ENCODE results near the gene ADISSP. TPM values are rescaled to one million over a fixed set of nuclear protein-coding genes. Genes with fewer than 3 reads are reported as not detected.
A peak's percentile ranks its signal among the peaks of the same experiment; 100 is the strongest.

ADISSP gene
- total RNA-seq, 5 donors from 2014 or later (not counting 1 experiment from before 2014, with no cell fraction given): 16.2 to 28.7 (median 22.6) TPM

- Mint-ChIP-seq H3K27ac (no peak overlapping the region), H3K36me3 (peaks cover 11% of the 10 kb centered on the region), H3K27me3 (no peaks in the 10 kb centered on the region), H3K9me3 (no peaks in the 10 kb centered on the region), H3K4me1 (peaks cover 6 to 16% (median 14%) of the 10 kb centered on the region in 3 donors), H3K4me3 (no peak overlapping the region)
- Histone ChIP-seq H3K27ac (ENCODE audit: low read length) (no peak overlapping the region), H3K36me3 (ENCODE audit: control insufficient read depth in 2 of 2, extremely low read depth in 1 of 2, insufficient read depth in 1 of 2, low read length in 1 of 2) (peaks cover 4 to 14% of the 10 kb centered on the region in 2 donors), H3K27me3 (replicated peaks in 1 of 2; ENCODE audit: control insufficient read depth in 2 of 2, extremely low read depth in 1 of 2, insufficient read depth in 2 of 2, low read length in 1 of 2) (peaks cover 0 to 9% of the 10 kb centered on the region in 2 experiments), H3K9me3 (no peaks in the 10 kb centered on the region), H3K4me3 (ENCODE audit: control insufficient read depth in 1 of 2, extremely low read depth in 1 of 2, low read length in 1 of 2) (no peak overlapping the region), H3K4me1 (ENCODE audit: control insufficient read depth in 1 of 2, extremely low read depth in 1 of 2, insufficient read depth in 2 of 2, low read length in 2 of 2) (no peaks in the 10 kb centered on the region)
- DNase-seq: no peak
- WGBS (ENCODE audit: insufficient coverage): 83% methylated on average over 1 of the region's 7 CpGs
- ChIA-PET CTCF (interaction anchor here in 1 of 2 donors (0.7 kb wide), 1 partner anchor 99 kb away, joined by 3 read pairs; no protein-coding TSS in a partner anchor), POLR2A (interaction anchor here in 1 of 2 donors (0.6 kb wide), 1 partner anchor 124 kb away, joined by 4 read pairs; no protein-coding TSS in a partner anchor)
- ATAC-seq (replicated peaks in 1 of 4): no peak
Measured at GRCh38 chr20:3755269-3755668, 12.3 kb downstream of the ADISSP start.

- peaks cover 6 to 16% (median 14%) of the 10 kb centered on the region in 3 donors for H3K4me1 Mint-ChIP-seq
- H3K9me3 Mint-ChIP-seq: no peaks in the 10 kb centered on the region
- H3K27ac ChIP-seq (ENCODE audit: low read length): no peak overlapping the region
- no peak overlapping the region for H3K27ac Mint-ChIP-seq
- H3K27me3 Mint-ChIP-seq: peaks cover 0 to 2% of the 10 kb centered on the region in 2 donors
- no peak overlapping the region for H3K4me3 ChIP-seq (ENCODE audit: control insufficient read depth in 1 of 2, extremely low read depth in 1 of 2, low read length in 1 of 2)
- no peak for ATAC-seq (replicated peaks in 1 of 4)
- no peak for DNase-seq
- H3K27me3 ChIP-seq (replicated peaks in 1 of 2; ENCODE audit: control insufficient read depth in 2 of 2, extremely low read depth in 1 of 2, insufficient read depth in 2 of 2, low read length in 1 of 2): peaks cover 0 to 17% of the 10 kb centered on the region in 2 experiments
- H3K4me3 Mint-ChIP-seq: no peak overlapping the region
- H3K36me3 ChIP-seq (ENCODE audit: control insufficient read depth in 2 of 2, extremely low read depth in 1 of 2, insufficient read depth in 1 of 2, low read length in 1 of 2): peaks cover 4 to 14% of the 10 kb centered on the region in 2 donors
- H3K36me3 Mint-ChIP-seq: peaks cover 11% of the 10 kb centered on the region
- H3K9me3 ChIP-seq: no peaks in the 10 kb centered on the region
- ChIA-PET CTCF (interaction anchor here in 1 of 2 donors (0.8 kb wide), 1 partner anchor 14 kb away, joined by 3 read pairs; no protein-coding TSS in a partner anchor), POLR2A (interaction anchor here in 1 of 2 donors (0.7 kb wide), 1 partner anchor 1067 kb away, joined by 3 read pairs; no protein-coding TSS in a partner anchor)
- WGBS (ENCODE audit: insufficient coverage): 96% methylated on average over 15 of the region's 16 CpGs
- no peaks in the 10 kb centered on the region for H3K4me1 ChIP-seq (ENCODE audit: control insufficient read depth in 1 of 2, extremely low read depth in 1 of 2, insufficient read depth in 2 of 2, low read length in 2 of 2)
Measured at GRCh38 chr20:3754276-3754630, 13.3 kb downstream of the ADISSP start.

DNA sequence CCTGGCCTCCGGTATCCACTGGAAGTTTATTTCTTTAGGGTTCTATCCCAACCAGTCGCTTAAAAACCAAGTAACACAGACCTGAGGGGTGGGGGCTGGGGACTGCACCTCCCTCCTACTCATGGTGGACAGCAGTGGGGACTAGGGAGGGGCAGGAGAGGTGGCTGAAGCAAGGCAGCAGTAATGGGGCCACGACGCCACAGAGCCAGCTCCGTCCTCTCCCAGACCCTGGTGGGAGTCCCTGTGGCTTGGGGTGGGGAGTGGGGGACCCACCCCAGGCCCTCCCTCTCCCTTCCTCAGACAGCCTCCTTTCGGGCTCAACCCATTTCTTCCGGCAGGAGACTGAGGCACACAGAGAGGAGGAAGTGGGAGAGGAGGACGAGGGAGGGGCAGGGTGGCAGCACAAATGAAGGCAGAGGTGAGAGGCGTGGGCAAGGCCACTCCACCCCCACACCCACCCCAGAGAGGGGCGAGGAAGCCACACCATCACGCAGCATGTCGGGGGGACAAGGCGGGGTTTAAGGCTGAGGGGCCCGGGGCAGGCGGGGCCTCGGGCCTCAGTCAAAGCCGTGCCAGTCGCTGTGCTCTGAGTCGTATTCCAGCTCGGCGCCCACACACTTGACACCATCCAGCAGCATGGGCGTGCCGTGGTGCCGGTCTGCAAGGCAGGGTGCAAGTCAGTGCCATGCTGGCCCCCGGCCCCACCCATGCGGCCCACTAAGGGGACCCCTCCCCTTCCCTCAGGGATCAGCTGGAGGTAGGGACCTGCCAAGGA, 13.9 kb downstream of the ADISSP start:
- Histone ChIP-seq H3K27me3 (replicated peaks in 1 of 2; ENCODE audit: control insufficient read depth in 2 of 2, extremely low read depth in 1 of 2, insufficient read depth in 2 of 2, low read length in 1 of 2) (peaks cover 0 to 23% of the 10 kb centered on the region in 2 experiments), H3K4me3 (ENCODE audit: control insufficient read depth in 1 of 2, extremely low read depth in 1 of 2, low read length in 1 of 2) (no peak overlapping the region), H3K36me3 (ENCODE audit: control insufficient read depth in 2 of 2, extremely low read depth in 1 of 2, insufficient read depth in 1 of 2, low read length in 1 of 2) (peaks cover 4 to 14% of the 10 kb centered on the region in 2 donors), H3K9me3 (no peaks in the 10 kb centered on the region), H3K27ac (ENCODE audit: low read length) (no peak overlapping the region), H3K4me1 (ENCODE audit: control insufficient read depth in 1 of 2, extremely low read depth in 1 of 2, insufficient read depth in 2 of 2, low read length in 2 of 2) (no peaks in the 10 kb centered on the region)
- POLR2A ChIA-PET: no interaction called here
- Mint-ChIP-seq H3K4me1 (peaks cover 6 to 16% (median 14%) of the 10 kb centered on the region in 3 donors), H3K4me3 (no peak overlapping the region), H3K27ac (no peak overlapping the region), H3K27me3 (peaks cover 0 to 5% of the 10 kb centered on the region in 2 donors), H3K9me3 (no peaks in the 10 kb centered on the region), H3K36me3 (peaks cover 11% of the 10 kb centered on the region)
- WGBS (ENCODE audit: insufficient coverage): 94% methylated on average over 16 of the region's 26 CpGs
- CTCF ChIA-PET: interaction anchor here (0.8 to 1.5 kb wide), 4 partner anchors 14 to 102 kb away, joined by 3 to 6 read pairs (median 4); no protein-coding TSS in a partner anchor
- ATAC-seq (replicated peaks in 1 of 4): no peak
- DNase-seq: no peak

DNA sequence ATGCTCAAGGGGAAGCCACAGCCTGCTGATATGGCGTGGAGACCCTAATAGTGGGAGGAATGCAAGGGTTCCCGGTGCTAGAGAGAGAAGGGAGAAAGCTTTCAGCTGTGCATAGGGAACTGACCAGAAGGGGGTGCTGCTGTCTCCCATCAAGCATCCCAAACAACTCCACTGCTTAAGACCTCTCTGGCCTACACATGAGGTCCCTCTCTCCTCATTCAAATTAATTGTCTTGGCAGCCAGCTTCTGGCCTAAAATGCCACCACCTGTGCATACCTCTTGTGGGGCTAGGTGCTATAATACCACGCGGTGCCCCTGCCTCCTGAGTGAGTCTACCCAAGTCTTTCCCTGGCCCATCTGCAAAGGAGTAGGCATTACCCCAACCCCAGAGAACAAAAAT, 14.5 kb downstream of the ADISSP start:
- Mint-ChIP-seq H3K4me3 (peak overlapping the region in 1 of 3 donors; percentile 80), H3K4me1 (peaks cover 6 to 16% (median 14%) of the 10 kb centered on the region in 3 donors), H3K9me3 (no peaks in the 10 kb centered on the region), H3K27ac (peak overlapping the region; percentile 36 to 48), H3K36me3 (peaks cover 8% of the 10 kb centered on the region), H3K27me3 (peaks cover 0 to 6% of the 10 kb centered on the region in 2 donors)
- H3K9me3 ChIP-seq: no peaks in the 10 kb centered on the region
- ChIA-PET POLR2A (no interaction called here), CTCF (interaction anchor here (0.5 to 1.5 kb wide), 6 partner anchors 13 to 332 kb away, joined by 3 to 6 read pairs (median 4); no protein-coding TSS in a partner anchor)
- H3K4me1 ChIP-seq (ENCODE audit: control insufficient read depth in 1 of 2, extremely low read depth in 1 of 2, insufficient read depth in 2 of 2, low read length in 2 of 2): no peaks in the 10 kb centered on the region
- no CpG with 5 or more reads among the region's 4 CpGs for WGBS (ENCODE audit: insufficient coverage)
- peak in 32 of 35 experiments; percentile 29 to 82 (median 54) for DNase-seq
- peak; percentile 66 to 76 (median 66) for ATAC-seq (replicated peaks in 1 of 4)
- H3K27ac ChIP-seq (ENCODE audit: low read length): no peak overlapping the region
- peaks cover 0 to 29% of the 10 kb centered on the region in 2 experiments for H3K27me3 ChIP-seq (replicated peaks in 1 of 2; ENCODE audit: control insufficient read depth in 2 of 2, extremely low read depth in 1 of 2, insufficient read depth in 2 of 2, low read length in 1 of 2)
- H3K4me3 ChIP-seq (ENCODE audit: control insufficient read depth in 1 of 2, extremely low read depth in 1 of 2, low read length in 1 of 2): no peak overlapping the region
- peaks cover 4 to 12% of the 10 kb centered on the region in 2 donors for H3K36me3 ChIP-seq (ENCODE audit: control insufficient read depth in 2 of 2, extremely low read depth in 1 of 2, insufficient read depth in 1 of 2, low read length in 1 of 2)

- Mint-ChIP-seq H3K4me3 (peak overlapping the region; percentile 63 to 80 (median 78)), H3K27ac (peak overlapping the region in 1 of 2 donors; percentile 70), H3K36me3 (peaks cover 3% of the 10 kb centered on the region), H3K9me3 (no peaks in the 10 kb centered on the region), H3K4me1 (peaks cover 6 to 16% (median 14%) of the 10 kb centered on the region in 3 donors), H3K27me3 (peaks cover 0 to 11% of the 10 kb centered on the region in 2 donors)
- peaks cover 0 to 35% of the 10 kb centered on the region in 2 experiments for H3K27me3 ChIP-seq (replicated peaks in 1 of 2; ENCODE audit: control insufficient read depth in 2 of 2, extremely low read depth in 1 of 2, insufficient read depth in 2 of 2, low read length in 1 of 2)
- no peaks in the 10 kb centered on the region for H3K9me3 ChIP-seq
- no peak overlapping the region for H3K27ac ChIP-seq (ENCODE audit: low read length)
- whole genome bisulfite sequencing (ENCODE audit: insufficient coverage): 70% methylated on average over 12 of the region's 13 CpGs
- peak overlapping the region in 1 of 2 donors; percentile 11 for H3K4me3 ChIP-seq (ENCODE audit: control insufficient read depth in 1 of 2, extremely low read depth in 1 of 2, low read length in 1 of 2)
- ATAC-seq (replicated peaks in 1 of 4) (no peak), DNase-seq (no peak)
- CTCF ChIA-PET: interaction anchor here (0.9 to 1.5 kb wide), 4 partner anchors 16 to 333 kb away, joined by 4 to 6 read pairs (median 6); no protein-coding TSS in a partner anchor
- peaks cover 4 to 8% of the 10 kb centered on the region in 2 donors for H3K36me3 ChIP-seq (ENCODE audit: control insufficient read depth in 2 of 2, extremely low read depth in 1 of 2, insufficient read depth in 1 of 2, low read length in 1 of 2)
- POLR2A ChIA-PET: no interaction called here
- no peaks in the 10 kb centered on the region for H3K4me1 ChIP-seq (ENCODE audit: control insufficient read depth in 1 of 2, extremely low read depth in 1 of 2, insufficient read depth in 2 of 2, low read length in 2 of 2)
Measured at GRCh38 chr20:3752386-3752759, 15.2 kb downstream of the ADISSP start.

- WGBS (ENCODE audit: insufficient coverage): 61% methylated on average over 83 of the region's 95 CpGs
- peaks cover 4 to 8% of the 10 kb centered on the region in 2 donors for H3K36me3 ChIP-seq (ENCODE audit: control insufficient read depth in 2 of 2, extremely low read depth in 1 of 2, insufficient read depth in 1 of 2, low read length in 1 of 2)
- DNase-seq (peak in 26 of 35 experiments; percentile 9 to 67 (median 32)), ATAC-seq (replicated peaks in 1 of 4) (peak; percentile 18 to 80 (median 52))
- CTCF ChIA-PET: interaction anchor here in 1 of 2 donors (0.9 to 1.5 kb wide), 2 partner anchors 104 to 334 kb away, joined by 6 read pairs; no protein-coding TSS in a partner anchor
- H3K27ac ChIP-seq (ENCODE audit: low read length): no peak overlapping the region
- H3K4me1 Mint-ChIP-seq: peaks cover 6 to 16% (median 14%) of the 10 kb centered on the region in 3 donors
- H3K27me3 ChIP-seq (replicated peaks in 1 of 2; ENCODE audit: control insufficient read depth in 2 of 2, extremely low read depth in 1 of 2, insufficient read depth in 2 of 2, low read length in 1 of 2): peaks cover 0 to 40% of the 10 kb centered on the region in 2 experiments
- POLR2A ChIA-PET: no interaction called here
- no peaks in the 10 kb centered on the region for H3K9me3 ChIP-seq
- peak overlapping the region; percentile 63 to 80 (median 78) for H3K4me3 Mint-ChIP-seq
- H3K4me1 ChIP-seq (ENCODE audit: control insufficient read depth in 1 of 2, extremely low read depth in 1 of 2, insufficient read depth in 2 of 2, low read length in 2 of 2): no peaks in the 10 kb centered on the region
- H3K27ac Mint-ChIP-seq: peak overlapping the region in 1 of 2 donors; percentile 70
- peaks cover 0 to 13% of the 10 kb centered on the region in 2 donors for H3K27me3 Mint-ChIP-seq
- H3K9me3 Mint-ChIP-seq: no peaks in the 10 kb centered on the region
- peaks cover 3% of the 10 kb centered on the region for H3K36me3 Mint-ChIP-seq
- peak overlapping the region in 1 of 2 donors; percentile 11 for H3K4me3 ChIP-seq (ENCODE audit: control insufficient read depth in 1 of 2, extremely low read depth in 1 of 2, low read length in 1 of 2)
Measured at GRCh38 chr20:3751675-3752385, 15.7 kb downstream of the ADISSP start.
